Hematopoietic multipotent progenitor cell treated with erythropoietin and hydrocortisone succinate and interleukin-3 and kit ligand, for 8 days (in vitro differentiated cells): ENCODE data around the gene COMT.
"Not testable (repeated sequence)": the region's sequence is repeated elsewhere in the genome, so short reads cannot be mapped to it uniquely, and the experiment has no call there.

Source experiments
- DNase-seq: peaks from one replicate; pipeline ENCODE4 v3.0.0-alpha.2; 2015

Gene COMT

GRCh38 chr22:19941365-19942082 lies at the start of gene COMT, which contains the start of gene TXNRD2:
COMT (plus strand) TSS chr22:19941772; CDS start chr22:19962527, 20,755 bp downstream.
TXNRD2 (minus strand) TSS chr22:19941818; CDS start chr22:19941803, 15 bp downstream.
- peak; percentile 65 for DNase-seq

DNA sequence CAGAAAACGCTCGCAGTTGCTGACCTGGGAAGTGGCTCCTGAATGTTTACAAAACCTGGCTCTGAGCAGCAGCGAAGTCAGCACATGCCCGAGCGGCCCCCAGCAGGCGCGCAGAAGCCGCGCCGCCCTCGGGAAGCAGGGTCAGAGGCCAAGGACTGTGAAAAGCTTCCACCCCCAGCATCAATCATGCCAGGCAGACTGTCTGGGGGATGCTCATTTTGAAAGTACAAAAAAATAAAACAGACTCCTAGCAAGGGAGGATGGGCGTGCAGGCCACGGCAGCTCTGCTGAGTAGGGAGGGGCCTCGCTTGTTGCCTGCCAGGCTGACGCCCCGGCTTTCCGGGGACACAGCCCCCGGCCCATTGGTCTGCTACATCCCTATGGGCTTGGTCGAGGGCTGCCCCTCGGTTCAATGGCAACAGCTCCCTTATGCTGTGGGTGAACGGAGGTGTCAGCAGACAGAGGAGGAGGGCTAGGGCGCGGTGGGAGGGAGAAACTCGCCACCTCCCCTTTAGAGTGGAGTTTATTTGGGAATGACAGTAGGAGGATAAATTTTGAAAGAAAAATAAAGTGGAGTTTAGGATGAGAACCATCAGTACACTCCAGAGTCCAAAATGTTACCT lies 49.2 kb upstream of the COMT start:
- DNase-seq = no peak

GRCh38 chr22:19892925-19893324 lies 48.6 kb upstream of the COMT start:
- no peak for DNase-seq

- DNase-seq = no peak
These were observed 48.2 kb upstream of the COMT start for GRCh38 chr22:19893363-19893762.

DNA sequence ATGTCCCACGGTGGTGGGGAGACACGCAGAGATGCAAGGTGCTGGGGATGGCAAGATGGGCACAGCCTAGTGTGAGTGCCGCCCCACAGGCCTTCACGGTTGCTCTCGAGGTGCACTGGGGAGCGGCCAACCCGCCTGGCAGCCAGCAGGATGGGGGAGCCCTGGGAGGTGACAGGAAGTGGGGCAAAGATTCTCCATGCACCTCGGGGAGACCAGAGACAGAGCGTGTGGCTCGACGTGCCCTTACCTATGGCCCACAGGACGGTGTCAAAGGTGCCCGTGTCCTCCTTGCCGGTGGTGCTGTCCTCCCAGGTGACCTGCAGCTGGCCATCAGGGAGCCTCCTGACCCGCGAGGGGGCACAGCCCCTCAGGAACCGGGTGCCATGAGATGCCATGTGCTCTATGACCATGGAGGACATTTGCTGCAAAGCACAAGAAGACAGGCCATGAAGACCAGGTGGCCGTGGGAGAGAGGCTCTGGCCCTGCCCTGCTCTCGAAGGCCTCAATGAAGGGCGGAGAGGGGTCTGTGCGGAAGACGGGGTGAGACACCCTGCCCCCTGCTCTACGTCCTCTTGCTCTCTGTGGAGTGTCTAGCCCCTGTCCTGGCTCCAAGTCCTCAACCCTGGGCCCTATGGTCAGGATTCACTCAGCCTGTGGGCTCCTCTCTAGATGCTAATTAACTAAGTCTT lies 46.3 kb upstream of the COMT start:
- no peak for DNase-seq

DNA sequence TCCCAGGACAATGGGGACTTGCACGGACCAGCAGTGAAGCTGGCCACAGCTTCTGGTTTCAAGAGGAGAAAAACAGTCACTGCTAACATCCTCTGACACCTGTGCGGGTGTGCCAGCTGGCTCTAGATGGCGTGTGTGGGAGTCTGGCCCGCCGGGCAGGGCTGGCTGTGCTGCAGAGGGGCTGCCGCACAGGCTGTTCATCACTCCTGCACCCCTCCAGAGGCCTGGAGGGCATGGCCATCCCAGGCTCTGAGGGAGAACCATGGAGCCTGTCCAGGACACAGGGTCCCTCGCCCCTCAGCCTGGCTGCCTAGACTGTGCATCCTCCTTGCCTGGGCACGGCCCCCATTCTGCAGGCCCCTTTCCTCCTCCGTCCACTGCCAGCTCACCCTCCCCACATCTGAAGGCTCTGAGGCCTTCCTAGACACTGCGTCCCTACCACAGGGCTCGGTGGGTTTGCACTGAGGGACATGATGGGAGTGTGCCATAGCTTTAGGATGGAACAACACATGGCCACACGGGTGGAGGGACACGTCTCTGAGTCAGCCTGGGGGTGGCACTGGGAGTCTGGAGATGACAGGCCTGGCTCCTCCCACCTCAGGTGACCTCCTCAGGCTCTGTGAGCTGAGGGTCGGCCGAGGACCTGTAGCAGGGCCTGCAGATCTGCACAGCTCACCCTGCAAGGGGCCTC lies 44.8 kb upstream of the COMT start:
- DNase-seq = no peak

DNA sequence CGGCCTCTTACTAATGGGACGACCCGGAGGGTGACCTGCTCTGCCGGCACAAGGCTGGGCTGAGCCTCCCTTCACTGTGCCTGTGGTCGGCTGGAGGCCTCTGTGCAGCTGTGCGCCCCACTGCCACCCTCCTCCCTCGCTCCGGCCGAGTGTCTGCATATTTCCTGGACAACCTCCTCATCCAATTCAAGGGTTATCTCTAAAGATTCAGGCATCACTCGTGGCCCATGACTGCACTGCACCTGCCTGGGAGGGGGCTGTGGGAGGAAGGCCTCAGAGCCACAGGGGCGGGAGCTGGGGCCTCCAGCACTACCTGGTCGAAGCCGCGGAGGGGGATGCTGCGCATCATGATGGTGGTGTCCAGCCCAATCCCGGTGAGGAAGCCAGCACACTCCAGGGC lies 43.8 kb upstream of the COMT start:
- DNase-seq = no peak

GRCh38 chr22:19898145-19898544 lies 43.4 kb upstream of the COMT start:
- DNase-seq = no peak

DNA sequence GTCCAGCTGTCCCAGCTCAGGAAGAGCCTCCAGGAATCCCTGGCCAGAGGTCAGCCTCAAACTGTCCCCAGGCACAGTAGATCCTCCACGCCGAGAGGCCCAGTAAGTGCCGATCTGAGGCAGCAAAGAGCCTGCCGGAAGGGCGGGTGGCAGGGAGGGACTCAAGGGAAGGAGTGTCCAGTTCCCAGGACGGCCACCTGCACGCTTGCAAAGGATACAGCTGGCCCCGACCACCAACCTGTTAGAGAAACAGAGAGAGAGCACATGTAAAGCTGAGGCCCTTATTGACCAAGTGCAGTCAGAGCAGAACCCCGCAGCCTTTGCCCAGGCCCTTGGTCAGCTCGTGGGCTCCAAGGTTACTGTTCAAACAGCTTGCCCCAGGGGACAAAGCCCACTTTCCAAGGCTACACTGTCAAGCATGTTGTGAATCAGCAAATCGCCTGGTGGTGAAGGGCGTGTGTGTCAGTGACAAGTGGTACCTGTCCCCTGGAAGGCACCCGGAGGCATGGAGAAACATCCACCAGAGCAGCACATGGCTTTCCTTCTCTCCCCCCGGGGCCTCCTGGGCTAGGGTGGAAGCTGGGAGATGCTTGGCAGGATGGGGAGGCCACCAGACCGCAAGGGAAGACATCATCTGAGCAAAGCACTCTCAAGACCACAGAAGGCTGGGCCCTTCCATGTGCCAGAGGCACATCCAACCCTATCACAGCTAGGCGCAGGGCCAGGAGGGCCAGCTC lies 42.6 kb upstream of the COMT start:
- DNase-seq = no peak

DNA sequence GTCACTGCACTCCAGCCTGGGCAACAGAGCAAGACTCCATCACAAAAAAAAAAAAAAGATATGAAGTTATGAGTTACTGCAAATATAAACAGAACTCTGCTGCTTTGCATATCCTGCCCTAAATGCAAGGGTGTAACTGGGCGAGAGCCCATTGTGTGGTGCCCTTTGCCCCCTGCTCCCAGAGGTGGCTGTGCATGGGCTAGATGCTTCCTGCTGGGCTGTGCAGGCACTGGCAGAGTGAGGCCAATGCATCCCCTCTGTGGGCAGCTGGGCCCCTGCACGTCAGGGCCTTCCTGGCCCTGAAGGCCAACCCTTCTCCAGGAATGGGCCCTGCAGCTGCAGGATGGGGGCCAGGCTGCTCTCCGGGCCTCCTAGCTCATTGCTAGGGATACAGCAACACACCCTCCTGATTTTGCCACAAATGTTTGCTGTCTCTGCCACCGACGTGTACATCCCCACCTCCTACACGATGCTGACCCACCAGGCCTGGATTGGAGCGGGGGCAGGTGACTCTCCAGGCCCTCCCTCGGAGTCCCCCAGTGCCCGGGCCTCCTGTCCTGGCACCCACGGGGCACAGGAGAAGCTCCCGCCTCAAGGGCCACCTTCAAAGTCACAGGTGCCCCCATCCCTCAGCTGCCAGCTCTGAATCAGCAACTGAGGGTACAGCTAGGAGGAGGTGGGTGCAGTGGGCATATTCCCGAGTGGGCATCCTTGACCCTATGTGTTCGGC lies 40.7 kb upstream of the COMT start:
- DNase-seq = no peak

DNA sequence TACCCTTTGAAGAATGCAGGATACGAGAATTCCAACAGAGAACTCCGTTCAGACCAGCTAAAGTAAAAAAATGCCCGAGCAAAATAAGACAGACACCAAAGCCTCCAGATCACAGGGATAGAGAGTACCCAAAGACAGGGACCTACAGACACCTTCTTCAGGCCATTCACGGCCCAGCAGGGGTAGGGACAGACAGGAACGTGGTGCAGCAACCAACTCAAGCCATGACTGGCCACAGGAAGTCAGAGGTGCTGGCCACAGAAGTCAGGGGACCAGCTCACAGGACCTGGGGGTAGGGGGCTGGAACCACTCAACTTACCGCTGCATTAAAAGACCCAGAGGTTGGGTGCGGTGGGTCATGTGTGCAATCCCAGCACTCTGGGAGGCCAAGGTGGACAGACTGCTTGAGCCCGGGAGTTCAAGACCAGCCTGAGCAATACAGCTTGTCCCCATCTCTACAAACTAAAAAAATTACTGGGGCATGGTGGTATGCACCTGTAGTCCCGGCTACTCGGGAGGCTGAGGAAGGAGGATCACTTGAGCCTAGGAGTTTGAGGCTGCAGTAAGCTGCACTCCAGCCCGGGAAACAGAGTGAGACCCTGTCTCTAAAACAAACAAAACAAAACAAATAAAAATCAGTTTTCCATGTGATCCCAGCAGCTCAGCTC lies 39.9 kb upstream of the COMT start:
- DNase-seq = no peak

- no peak for DNase-seq
These were observed 39.3 kb upstream of the COMT start for GRCh38 chr22:19902245-19902715.

DNA sequence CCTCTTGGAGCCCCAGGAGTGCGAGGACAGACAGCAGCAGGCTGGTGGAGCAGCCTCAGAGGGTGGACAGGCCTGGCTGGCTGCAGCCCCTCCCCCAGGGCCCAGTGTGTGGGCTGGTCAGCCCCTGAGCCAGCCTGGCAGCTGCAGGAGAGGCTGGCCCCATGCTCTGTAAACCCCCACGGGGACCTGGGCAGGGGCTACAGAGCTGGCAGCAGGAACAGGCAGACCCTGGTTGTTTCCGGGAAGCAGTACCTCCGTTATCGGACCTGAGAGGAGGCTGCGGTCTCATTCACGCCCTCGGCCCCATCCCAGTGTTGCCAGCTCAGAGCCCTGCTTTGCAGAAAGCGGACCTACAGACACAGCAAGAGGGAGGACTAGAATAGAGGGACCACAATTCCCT lies 38.5 kb upstream of the COMT start:
- DNase-seq = no peak

GRCh38 chr22:19903513-19903912 lies 38.1 kb upstream of the COMT start:
- no peak for DNase-seq

GRCh38 chr22:19904174-19904856 lies 37.3 kb upstream of the COMT start:
- no peak for DNase-seq

GRCh38 chr22:19904935-19905334 lies 36.6 kb upstream of the COMT start:
- no peak for DNase-seq

DNA sequence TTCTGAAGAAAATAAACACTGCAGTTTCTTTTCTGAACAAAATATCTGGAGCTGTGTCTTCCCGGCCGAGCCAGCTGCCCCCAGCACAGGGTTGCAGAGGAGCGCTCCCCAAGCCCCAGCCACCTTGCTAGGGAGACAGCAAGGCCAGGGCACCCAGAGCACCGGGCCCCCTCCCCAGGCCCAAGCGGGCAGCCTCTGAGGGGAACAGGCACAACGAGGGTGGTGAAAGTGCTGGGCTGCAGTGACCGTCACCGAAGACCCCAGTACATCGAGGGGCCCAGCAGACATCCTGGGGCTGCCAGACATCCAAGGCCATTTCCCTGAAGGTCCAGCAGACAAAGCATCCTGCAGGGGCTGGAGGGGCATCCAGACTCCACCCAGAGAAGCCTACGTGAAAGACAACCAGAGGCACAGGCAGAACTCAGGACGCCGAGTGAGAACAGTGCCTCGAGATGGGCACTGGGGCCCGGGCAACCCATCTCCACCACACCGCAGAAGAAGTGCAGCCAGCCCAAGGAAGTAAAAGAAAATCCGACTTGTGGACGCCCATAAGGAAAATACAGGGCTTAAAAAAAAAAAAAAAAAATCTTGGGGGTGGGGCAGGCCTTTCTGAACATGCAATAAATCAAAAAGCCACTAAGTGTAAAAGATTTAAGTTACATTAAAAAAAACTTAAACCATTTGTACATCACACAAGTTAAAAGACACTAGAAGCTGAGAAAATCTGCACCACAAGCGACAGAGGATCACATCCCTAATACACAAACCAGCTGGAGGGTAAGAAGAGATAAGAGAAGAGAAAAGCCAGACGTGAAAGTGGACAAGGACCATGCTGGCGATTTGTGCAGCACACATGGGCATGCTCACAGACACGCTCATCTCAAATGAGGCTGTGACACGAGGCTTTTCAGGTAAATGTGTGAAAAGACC lies 36.0 kb upstream of the COMT start:
- no peak for DNase-seq

GRCh38 chr22:19906864-19907263 lies 34.7 kb upstream of the COMT start:
- DNase-seq = not testable (repeated sequence)

- not testable (repeated sequence) for DNase-seq
These were observed 33.7 kb upstream of the COMT start for GRCh38 chr22:19907902-19908301.
